HG03097 (cell line): ENCODE results near the gene ZNF423.

Source experiments
- ATAC-seq: cut with Tn5 transposase; IDR thresholded peaks from one replicate; pipeline ENCODE4 v1.9.1; 2021; ENCODE audit not compliant: unreplicated experiment, low FRiP score

ZNF423 gene

DNA sequence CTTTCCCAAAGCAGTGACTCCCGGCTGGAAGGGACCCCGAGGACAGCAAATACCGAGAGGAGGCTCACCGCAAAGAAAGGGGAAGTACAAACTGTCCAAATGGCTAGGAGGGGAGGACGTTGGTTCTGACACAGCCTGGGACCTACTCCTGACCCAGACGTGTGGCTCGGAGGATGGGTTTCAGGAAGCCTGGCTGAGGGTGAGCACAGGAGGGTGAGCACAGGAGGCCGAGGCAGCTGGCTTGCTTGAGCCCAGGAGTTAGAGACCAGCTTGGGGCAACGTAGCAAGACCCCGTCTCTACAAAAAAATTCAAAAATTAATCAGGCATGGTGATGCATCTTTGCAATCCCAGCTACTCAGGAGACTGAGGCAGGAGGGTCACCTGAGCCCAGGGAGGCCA lies 399.1 kb downstream of the ZNF423 start:
- no peak for ATAC-seq

- no peak for ATAC-seq
Observed at GRCh38 chr16:49455991-49456745, 399.7 kb downstream of the ZNF423 start.

- ATAC-seq = no peak
Observed at GRCh38 chr16:49455181-49455990, 400.5 kb downstream of the ZNF423 start.

- ATAC-seq = no peak
Observed at GRCh38 chr16:49454426-49455180, 401.3 kb downstream of the ZNF423 start.

- ATAC-seq = no peak
Observed at GRCh38 chr16:49453983-49454382, 401.9 kb downstream of the ZNF423 start.

GRCh38 chr16:49453021-49453420 lies 402.9 kb downstream of the ZNF423 start:
- no peak for ATAC-seq

DNA sequence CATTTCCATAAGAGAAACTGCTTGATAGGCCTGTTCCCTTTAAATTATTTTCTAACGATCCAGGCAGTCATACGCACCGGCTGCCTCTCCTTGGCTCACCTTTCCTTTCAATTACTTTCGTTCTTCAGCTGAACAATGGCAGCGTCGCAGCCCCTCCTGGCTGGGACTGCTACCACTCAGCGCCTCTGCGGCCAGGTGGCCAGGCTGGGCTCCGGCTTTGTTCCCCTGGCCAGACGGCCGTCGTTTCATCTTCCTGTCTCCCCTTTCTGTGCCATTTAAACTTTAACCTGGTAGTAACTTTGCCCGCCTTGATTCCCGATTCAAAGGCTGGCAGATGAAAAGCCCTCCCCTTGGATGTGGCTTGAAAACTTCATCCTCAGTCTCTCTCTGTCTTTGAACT lies 403.3 kb downstream of the ZNF423 start:
- no peak for ATAC-seq

GRCh38 chr16:49452108-49452507 lies 403.8 kb downstream of the ZNF423 start:
- no peak for ATAC-seq

- ATAC-seq = no peak
Observed at GRCh38 chr16:49446805-49447204, 409.1 kb downstream of the ZNF423 start.

DNA sequence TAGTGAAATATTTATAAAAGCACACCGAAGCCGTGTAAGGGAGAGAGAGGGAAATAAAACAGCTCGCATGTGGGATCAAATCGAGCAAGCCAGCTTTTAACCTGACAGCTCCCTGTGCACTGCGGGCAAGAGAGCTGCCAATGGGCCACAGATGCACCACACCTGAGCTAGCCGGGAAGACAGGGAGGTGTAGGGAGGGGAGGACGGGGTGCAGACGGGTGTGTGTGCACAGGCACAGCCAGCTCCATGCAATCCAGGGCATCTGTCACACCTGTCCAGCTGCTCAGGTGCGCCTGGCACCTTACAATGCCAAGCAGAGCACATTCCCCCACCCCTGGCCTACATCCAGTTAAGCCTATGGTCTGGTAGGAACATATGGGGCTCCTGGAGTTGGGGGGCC lies 412.3 kb downstream of the ZNF423 start:
- ATAC-seq = no peak

- no peak for ATAC-seq
Observed at GRCh38 chr16:49442805-49443204, 413.1 kb downstream of the ZNF423 start.

- peak; percentile 96 for ATAC-seq
Observed at GRCh38 chr16:49441366-49441780, 414.5 kb downstream of the ZNF423 start.

DNA sequence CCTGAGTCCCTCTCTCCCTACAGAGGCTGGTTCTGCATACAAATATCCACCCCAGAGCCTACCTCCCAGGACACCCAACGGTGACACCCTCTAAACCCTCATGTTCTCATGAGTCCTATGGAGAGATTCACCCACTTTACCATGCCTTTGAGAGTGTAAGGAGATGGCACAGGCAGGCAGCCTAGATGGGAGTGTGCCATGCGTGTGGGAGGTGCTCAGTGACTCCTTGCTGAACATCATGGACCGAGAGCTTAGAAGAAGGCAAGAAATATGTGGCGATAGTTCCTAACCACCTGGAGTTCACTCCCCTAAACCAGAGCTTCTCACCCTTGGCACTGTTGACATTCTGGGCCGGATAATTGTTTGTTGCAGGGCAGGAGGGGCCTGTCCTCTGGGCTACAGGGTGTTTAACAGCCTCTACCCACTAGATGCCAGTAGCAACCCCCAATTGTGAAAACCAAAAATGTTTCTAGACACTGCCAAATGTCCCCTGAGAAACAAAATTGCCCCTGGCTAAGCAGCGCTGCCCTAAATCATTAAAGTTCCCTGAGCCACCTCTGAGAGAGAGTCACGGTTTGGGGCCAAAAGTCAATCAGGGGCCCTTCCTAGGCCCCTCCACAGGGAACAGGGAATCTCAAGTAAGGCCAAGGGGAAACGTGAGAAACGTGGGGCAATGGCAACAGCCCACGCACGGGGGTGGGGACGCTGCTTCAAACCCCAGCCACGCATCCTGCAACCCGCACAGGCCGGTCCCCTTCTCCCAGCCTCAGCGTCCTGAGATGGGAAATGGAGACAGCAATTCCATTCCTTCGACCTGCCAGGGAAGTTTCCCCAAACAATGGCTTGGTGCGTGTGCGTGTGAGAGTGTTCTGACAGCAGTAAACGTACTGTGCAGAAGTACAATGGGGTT lies 415.5 kb downstream of the ZNF423 start:
- no peak for ATAC-seq

DNA sequence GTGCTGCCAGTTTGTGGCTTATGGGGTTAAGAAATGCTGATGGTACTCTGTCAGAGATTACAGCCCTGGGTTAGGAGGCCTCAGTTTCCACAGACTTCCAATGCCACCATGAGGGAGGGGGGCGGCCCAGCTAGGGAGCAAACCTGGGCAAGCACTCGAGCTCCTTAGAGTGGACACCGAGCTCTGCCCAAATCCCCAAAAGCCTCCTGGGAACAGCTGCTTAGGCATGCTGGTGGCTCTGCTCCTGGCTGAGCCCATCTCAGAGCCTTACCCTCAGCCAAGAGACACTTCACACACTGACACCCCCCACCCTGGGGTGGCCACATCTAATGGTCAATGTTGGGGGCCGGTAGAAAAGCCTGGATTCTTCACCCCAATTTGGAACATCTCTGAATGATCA lies 416.2 kb downstream of the ZNF423 start:
- ATAC-seq = no peak

GRCh38 chr16:49439050-49439449 lies 416.9 kb downstream of the ZNF423 start:
- no peak for ATAC-seq
